ENCODE data around the gene PPP1R1C. TPM values are rescaled to one million over a fixed set of nuclear protein-coding genes. Genes with fewer than 3 reads are reported as not detected.

PPP1R1C gene
- total RNA-seq, 1 experiment from 2014 or later = 2.0 TPM

- no peak for DNase-seq (ENCODE audit: low read depth)
These were observed 117.9 kb downstream of the PPP1R1C start for GRCh38 chr2:182103526-182103925.

DNA sequence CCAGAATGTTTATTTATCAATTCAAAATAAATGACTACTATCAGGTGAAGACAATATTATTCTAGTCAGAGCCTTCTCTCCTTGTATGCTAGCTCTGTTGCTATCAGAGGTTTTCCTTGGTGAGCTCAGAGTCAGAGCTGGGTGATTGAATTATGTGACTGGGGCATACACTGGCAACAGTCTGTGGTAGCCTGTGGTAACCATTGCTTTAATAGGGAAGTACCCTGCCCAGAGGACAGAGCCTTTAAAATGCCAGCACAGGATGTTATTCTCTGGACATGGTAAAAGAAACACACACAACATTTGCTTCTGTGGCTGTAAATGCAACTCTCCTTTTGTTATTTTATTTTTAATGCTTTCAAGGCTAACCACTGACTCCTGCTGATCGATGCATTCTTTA, 124.7 kb downstream of the PPP1R1C start:
- no peak for DNase-seq (ENCODE audit: low read depth)

DNA sequence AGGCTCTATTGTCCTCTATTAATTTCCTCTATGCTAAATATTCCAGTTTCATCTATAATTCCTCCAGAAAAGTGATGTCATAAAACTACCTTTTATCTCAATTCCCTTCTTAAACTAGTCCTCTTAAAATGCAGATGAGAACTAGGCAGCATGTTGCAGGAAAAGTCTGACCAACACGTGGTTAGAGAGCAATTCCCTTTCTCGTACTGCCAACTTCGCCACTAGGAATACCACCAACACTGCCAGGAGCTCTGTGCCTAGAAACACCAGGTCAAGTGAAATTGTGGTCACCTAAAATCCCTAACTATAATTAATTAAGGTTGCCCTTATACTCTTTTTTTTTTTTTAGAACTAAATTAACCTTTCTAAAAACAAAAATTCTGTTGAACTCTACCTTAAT, 127.7 kb downstream of the PPP1R1C start:
- DNase-seq (ENCODE audit: low read depth) = no peak

DNA sequence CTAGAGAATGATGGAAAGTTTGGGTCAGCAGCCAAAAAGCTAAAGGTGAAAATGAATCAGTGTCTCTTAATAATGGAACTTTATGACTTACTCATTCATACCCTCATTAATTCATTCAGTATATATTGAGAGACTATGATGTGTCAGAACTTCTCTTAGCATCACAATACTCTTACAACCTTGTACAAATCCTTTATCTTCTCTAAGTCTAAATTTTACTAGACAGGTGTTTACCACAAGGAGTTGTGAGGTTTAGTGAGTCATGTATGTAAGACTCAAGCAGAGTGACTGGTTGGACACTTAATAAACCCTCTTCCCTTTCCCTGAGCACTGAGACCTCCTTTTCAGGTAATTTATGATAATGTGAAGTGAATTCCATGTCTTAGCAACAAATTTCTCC, 129.6 kb downstream of the PPP1R1C start:
- no peak for DNase-seq (ENCODE audit: low read depth)

- DNase-seq (ENCODE audit: low read depth) = no peak
These were observed 131.1 kb downstream of the PPP1R1C start for GRCh38 chr2:182116774-182117173.

DNA sequence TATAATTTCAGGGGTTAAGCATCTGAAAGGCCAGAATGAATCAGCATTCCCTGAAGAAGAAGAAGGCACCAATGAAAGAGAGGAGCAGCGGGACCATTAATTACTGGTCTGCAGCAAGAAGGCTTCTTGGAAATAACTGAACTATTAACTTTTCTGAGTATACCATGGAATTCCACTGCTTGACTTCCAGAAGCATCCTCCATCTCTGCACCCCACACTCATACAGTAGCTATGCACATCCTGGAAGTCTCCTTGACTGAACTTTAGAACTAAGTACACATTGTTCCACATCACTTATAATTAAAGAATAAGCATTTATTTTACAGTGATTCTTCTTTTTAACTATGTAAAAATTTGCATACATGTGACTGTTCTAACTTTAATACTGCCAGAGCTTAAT, 131.5 kb downstream of the PPP1R1C start:
- no peak for DNase-seq (ENCODE audit: low read depth)

DNA sequence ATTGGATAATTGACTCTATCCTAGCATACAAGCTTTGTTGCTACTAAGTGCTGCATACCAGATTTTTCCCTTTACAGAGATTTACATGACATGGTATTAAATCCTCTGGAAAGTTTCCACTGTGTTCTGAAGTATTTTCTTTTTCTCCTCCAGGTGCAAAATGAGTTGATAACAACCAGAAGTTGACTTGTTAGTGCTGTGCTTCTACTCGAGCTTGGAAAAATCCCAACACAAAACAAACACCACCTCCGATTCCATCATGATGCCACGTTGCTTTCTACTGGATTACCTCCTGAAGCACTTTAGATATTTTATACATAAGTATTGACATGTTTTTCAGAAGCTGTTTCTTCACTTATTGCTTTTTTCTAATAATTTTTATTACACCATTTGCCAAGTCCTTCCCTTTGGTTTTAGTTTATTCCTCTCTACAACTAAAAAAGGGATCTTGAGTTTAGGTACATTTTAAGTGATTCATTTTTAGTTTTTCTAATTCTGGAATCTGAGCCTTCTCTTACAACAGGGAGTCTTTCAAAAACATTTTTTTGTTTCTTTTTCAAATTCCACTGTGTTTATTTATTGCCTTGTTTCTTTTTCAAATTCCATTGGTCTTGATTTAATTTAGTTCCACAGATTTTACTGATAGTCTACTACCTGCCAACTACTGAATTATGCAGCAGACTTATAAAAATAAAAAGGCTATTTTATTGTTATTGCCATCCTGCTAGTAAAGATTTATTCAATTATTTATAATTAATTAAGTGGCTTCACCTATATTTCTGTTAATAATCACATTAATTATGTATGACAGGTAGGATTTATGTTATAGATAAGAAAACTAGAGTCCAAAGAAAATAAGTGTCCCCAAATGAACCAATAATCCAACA, 143.4 kb downstream of the PPP1R1C start:
- DNase-seq (ENCODE audit: low read depth) = no peak

DNA sequence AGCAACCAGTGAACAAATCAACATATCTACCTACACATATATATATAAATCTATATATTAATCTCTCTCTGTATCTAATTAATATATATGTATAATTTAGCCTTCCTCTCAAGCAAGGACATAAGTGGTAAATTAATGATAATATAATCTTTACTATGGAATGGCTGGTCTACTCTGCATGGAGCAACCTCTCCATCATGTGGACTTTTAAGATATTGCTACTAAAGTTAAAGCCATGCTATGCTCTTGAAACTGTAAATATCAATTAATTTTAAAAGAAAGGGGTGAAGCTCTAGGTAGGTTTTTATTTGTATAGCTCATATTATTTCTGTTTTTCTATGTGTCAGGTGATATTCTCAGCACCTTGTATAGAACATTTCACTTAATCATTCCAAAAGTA, 147.0 kb downstream of the PPP1R1C start:
- peak; percentile 25 for DNase-seq (ENCODE audit: low read depth)

DNA sequence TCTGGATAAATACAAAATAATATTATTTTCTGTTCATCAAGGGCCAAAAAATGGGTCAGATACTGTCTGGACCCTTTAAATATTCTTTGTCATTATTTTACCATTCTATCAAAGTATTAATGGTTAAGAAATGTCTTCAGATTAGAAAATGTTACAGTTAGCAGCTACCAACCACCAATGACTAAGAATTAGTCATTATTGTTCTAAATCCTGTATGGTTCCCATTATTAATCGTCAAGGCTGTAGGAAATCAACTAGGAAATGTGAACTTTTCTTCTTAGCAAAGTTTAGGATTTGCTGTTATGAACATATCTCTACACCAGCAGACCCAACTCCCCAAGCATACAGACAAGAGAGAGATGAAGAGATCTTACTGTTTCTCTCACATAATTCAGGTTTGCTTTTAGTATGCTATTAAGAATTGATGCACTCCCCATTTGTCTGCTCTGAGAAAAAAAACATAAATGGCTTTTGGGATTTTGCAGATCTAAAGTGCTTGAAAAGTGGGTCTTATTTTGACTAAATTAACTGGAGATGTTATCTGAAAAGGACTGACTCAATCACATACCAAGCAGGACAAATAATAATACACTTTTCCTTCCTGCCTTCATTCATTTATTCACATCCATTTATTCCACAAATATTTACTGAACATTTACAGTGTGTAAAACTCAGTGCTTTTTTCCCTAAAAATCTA, 147.7 kb downstream of the PPP1R1C start:
- DNase-seq (ENCODE audit: low read depth) = peak; percentile 61

GRCh38 chr2:182134201-182134600, 148.5 kb downstream of the PPP1R1C start:
- no peak for DNase-seq (ENCODE audit: low read depth)

DNA sequence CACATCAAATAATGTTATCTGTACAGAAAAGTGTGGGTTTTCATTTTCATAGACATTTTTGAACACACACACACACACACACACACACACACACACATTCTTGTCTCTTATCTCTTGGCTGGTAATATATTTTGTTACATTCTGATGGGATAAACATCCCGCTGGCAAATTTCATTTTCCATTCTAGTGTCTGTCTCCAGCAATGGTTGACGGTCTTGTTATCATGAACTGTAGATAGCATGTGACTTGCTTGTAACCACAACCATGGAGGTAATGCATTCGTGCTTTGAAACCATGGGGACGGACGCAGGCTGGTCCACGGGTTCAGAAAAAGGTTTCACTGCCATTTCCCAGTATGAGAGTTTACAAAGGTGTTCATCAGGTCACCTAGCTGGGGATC, 156.4 kb downstream of the PPP1R1C start:
- no peak for DNase-seq (ENCODE audit: low read depth)

- DNase-seq (ENCODE audit: low read depth) = no peak
These were observed 158.6 kb downstream of the PPP1R1C start for GRCh38 chr2:182144041-182144775.

- DNase-seq (ENCODE audit: low read depth) = peak; percentile 73
These were observed 159.1 kb downstream of the PPP1R1C start for GRCh38 chr2:182144776-182145165.

DNA sequence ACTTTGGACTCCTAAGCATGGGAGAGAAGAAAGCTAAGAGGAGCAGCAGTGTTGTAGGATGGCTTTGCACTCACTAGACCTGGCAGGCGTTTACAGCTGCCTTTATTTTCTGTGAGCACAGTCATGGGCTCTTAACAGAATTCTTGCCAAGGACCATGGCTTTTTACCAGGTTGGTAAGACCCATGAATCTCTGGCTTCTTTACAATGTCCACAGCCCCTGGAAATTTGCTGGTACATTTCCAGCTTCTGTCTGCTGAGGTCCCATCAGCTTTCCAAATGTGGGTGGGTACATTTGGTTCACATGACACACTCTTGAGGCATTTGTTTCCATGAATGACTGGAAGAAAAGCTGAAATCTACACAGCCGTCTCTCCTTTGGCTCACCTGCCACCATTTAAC, 162.7 kb downstream of the PPP1R1C start:
- no peak for DNase-seq (ENCODE audit: low read depth)

DNA sequence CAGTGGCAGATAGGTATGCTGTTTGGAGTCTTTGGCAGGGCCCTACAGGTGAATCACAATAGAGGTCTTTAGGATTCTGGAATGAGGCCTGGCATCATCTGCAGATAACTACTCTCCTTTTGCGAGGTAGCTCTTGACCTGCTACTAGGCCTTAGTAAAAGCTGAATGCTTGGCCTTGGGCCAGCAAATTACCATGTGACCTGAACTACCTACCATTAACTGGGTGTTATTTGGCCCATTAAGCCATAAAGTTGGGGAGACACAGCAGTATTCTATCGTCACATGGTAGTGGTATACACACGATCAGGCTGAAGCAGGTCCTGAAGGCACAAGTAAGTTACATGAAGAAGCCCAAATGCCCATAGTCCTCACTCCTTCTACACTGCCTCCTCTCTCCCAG, 178.2 kb downstream of the PPP1R1C start:
- DNase-seq (ENCODE audit: low read depth) = no peak

GRCh38 chr2:182164686-182165085, 179.0 kb downstream of the PPP1R1C start:
- DNase-seq (ENCODE audit: low read depth) = no peak

DNA sequence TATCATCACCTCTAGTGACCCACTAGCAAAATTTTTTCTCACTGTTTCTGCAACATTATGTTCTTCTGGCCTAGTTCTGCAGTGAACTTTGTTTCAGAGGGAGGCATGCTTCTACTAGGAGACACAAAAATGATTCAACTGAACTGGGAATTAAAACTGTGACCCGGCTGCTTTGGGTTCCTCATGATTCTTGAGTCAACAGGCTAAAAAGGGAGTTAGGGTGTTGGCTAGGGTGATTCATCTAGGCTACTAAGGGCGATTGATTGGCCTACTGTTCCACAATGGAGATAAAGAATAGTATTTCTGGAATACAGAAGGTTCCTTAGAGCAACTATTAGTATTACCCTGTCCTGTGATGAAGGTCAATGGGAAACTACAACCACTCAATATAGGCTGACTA, 179.5 kb downstream of the PPP1R1C start:
- DNase-seq (ENCODE audit: low read depth) = peak; percentile 69

- DNase-seq (ENCODE audit: low read depth) = no peak
These were observed 180.8 kb downstream of the PPP1R1C start for GRCh38 chr2:182166406-182166805.

- no peak for DNase-seq (ENCODE audit: low read depth)
These were observed 181.2 kb downstream of the PPP1R1C start for GRCh38 chr2:182166841-182167240.
